Renal pelvis (tissue), 4 donors: ENCODE data around the gene DYNLT1. TPM values are rescaled to one million over a fixed set of nuclear protein-coding genes. Genes with fewer than 3 reads are reported as not detected.
"Not testable (repeated sequence)": the region's sequence is repeated elsewhere in the genome, so short reads cannot be mapped to it uniquely, and the experiment has no call there.

Source experiments
- DNase-seq: peaks from one replicate; pipeline ENCODE4 v3.0.0-alpha.2; 2013
- polyA plus RNA-seq, 3 donors: library from polyadenylated mRNA; unstranded; fragments of 120-200 nt; gene quantifications; one replicate each; pipeline ENCODE4 v1.2.1, GENCODE V29; 2013; ENCODE audit not compliant: insufficient read length in 3 of 3

DYNLT1 gene
- polyA plus RNA-seq, 3 donors: 151 to 177 (median 176) TPM

GRCh38 chr6:158627168-158627939, 17.2 kb downstream of the DYNLT1 start:
- no peak for DNase-seq

GRCh38 chr6:158626360-158627167, 18.0 kb downstream of the DYNLT1 start:
- no peak for DNase-seq

GRCh38 chr6:158625881-158626305, 18.6 kb downstream of the DYNLT1 start:
- no peak for DNase-seq

GRCh38 chr6:158624684-158625682, 19.6 kb downstream of the DYNLT1 start:
- DNase-seq: no peak

GRCh38 chr6:158622545-158623190, 21.9 kb downstream of the DYNLT1 start:
- no peak for DNase-seq

GRCh38 chr6:158621694-158622544, 22.6 kb downstream of the DYNLT1 start:
- no peak for DNase-seq

GRCh38 chr6:158620963-158621693, 23.4 kb downstream of the DYNLT1 start:
- DNase-seq: no peak

- no peak for DNase-seq
Observed at GRCh38 chr6:158619922-158620801, 24.4 kb downstream of the DYNLT1 start.

- not testable (repeated sequence) for DNase-seq
Observed at GRCh38 chr6:158618289-158618688, 26.3 kb downstream of the DYNLT1 start.

GRCh38 chr6:158614606-158615005, 29.9 kb downstream of the DYNLT1 start:
- DNase-seq: not testable (repeated sequence)

- no peak for DNase-seq
Observed at GRCh38 chr6:158611541-158612370, 32.8 kb downstream of the DYNLT1 start.

- no peak for DNase-seq
Observed at GRCh38 chr6:158611039-158611438, 33.5 kb downstream of the DYNLT1 start.

GRCh38 chr6:158610319-158610968, 34.1 kb downstream of the DYNLT1 start:
- no peak for DNase-seq

GRCh38 chr6:158609455-158610155, 34.9 kb downstream of the DYNLT1 start:
- no peak for DNase-seq

- DNase-seq: no peak
Observed at GRCh38 chr6:158608221-158608620, 36.3 kb downstream of the DYNLT1 start.
